DMS153 treated with DMSO at 0.1 percent for 48 hours (cell line): Measurements from ENCODE around the gene BRIP1.
"Not testable (repeated sequence)": the region's sequence is repeated elsewhere in the genome, so short reads cannot be mapped to it uniquely, and the experiment has no call there.

Source experiments
- DNase-seq: peaks from one replicate; lab custom pipeline; 2025; ENCODE audit not compliant: unreplicated experiment; lab: John Stamatoyannopoulos, UW

BRIP1 gene

DNA sequence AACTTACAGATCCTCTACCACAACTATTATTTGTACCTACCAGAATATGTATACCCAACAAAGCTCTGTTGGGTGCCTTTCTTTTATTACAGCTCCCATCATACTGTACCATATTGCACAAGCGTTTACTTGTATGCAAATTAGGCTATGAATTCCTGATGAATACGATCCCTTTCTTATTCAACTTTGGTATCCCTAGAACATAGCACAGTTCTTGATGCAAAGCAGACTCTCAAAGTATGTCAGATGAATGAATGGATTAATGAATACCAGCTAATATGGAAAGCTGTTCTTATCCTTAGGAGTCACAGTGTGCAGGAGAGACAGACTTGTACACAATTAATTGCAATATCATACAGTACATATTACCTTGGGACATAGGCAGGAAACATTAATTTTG lies 192.6 kb downstream of the BRIP1 start:
- no peak for DNase-seq

DNA sequence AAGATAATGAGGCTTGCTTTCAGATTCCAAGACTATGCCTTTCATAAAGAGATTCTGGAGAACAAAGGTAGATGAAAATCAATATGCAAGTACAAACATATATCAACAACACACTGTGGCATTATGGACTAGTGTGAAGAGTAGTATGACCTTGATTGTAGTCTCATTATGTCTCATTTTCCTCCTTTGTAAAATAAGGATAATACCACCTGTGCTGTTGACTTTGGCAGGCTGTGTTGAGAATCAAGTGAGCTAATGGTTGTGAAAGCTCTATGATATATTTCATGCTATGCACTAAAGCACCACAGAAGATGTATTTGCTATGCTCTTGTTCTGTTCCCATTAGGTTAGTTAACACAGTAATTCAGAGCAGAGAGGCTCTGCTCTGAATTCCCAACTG lies 193.8 kb downstream of the BRIP1 start:
- DNase-seq, result no peak

DNA sequence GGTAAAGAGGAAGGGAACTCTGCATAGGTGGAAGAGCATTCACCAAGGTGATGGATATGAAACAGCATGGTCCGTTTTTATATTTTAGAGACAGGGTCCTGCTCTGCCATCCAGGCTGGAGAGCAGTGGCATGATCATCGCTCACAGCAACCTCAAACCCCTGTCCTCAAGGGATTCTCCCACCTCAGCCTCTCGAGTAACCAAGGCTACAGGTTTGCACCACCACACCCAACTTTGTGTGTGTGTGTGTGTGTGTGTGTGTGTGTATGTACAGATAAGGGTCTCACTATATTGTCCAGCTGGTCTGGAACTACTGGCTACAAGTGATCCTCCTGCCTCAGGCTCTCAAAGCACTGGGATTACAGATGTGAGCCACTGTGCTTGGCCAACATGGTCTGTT lies 194.8 kb downstream of the BRIP1 start:
- no peak for DNase-seq

DNA sequence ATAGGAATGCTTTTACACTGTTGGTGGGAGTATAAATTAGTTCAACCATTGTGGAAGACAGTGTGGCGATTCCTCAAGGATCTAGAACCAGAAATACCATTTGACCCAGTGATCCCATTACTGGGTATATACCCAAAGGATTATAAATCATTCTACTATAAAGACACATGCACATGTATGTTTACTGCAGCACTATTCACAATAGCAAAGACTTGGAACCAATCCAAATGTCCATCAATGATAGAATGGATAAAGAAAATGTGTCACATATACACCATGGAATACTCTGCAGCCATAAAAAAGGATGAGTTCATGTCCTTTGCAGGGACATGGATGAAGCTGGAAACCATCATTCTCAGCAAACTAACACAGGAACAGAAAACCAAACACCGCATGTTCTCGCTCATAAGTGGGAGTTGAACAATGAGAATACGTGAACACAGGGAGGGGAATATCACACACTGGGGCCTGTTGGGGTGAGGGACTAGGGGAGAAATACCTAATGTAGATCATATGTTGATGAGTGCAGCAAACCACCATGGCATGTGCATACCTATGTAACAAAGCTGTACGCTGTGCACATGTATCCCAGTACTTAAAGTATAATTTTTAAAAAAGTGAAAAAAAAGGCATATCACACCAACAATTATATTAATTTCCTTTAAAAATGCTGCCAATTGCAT lies 196.8 kb downstream of the BRIP1 start:
- DNase-seq, result not testable (repeated sequence)

DNA sequence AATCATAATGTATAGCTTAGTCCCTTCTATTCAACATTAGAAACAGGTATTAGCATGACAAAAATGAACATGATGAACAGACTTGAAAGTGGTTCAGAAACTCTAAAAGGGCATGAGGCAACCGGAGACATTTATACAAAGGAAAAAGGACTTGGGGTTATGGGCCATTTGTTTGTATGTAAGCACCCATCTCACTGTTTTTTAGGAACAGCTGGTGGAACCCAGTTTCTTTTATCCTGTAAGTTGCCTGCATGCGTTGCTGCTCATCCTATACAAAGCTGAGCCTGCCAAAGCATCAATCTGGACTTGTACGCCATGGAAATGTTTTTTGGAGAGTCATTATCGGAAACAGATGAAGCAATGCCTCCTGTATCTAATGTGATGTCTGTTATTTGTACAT lies 200.0 kb downstream of the BRIP1 start:
- no peak for DNase-seq

DNA sequence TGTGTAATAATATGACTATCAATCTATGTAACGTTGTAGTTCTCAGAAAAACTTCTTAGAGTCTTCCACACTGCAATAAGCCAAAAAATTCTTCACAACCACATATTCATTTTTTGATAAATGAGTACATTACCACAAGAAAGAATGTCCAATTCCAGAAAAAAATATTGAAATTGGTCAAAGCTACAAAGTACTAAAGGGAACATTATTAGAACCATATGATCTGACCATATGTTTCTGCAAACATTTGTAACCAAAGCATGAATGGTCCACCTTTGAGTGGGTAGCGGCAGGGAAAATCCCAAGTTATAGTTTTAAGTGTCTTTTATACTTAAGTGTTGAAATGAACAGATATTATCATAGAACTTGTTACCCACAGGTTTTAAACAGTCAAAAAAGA lies 200.6 kb downstream of the BRIP1 start:
- DNase-seq, result no peak

DNA sequence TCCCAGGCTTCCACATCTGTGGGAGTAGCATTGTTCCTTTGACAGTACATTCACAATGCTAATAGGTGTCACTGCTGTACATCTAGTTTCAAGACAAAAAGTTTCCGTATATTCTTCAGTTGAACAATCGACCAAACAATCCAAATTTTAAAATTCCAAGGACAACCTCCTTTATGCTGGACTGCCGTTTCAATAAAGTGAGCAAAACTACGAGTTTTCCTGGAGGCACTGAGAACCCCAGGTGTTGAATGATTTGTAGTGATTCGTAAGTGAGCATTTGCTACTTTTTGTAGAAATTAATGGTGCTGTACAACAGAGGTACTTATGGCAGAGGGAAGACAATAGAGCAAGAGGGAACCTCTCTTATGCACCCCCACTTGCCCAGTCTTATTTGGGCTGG lies 201.1 kb downstream of the BRIP1 start:
- no peak for DNase-seq

DNA sequence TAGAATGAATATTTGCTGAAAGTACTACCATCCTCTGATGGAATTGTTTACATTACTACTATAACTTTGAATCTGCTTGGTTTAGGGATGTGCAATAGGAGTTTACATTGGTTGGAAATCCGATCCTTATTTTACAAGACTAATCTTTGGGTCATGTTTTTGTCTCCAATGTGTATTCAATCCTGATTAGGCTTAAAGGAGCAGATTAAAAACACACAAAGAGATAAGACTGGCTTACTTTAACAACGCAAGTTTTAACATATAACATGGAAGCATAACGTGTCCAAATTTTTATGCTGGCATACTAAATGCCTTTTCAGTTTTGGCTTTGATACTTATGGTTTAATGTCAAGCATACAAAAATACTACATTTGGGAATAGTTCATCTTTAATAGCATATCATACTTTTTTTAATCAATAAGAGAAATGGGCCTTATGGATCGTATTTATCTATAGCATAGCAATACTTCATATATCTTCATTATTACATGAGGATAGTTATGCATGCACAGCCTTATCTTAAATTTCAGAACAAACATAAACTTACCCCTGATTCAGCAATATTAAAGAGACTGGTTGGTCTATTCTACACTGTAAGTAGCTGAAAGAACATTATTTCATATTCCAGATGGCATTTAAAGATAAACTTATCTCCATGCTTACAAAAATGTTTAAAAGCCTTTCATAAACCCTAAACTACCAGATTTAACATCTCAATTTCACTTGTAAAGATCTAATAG lies 202.4 kb downstream of the BRIP1 start:
- no peak for DNase-seq

DNA sequence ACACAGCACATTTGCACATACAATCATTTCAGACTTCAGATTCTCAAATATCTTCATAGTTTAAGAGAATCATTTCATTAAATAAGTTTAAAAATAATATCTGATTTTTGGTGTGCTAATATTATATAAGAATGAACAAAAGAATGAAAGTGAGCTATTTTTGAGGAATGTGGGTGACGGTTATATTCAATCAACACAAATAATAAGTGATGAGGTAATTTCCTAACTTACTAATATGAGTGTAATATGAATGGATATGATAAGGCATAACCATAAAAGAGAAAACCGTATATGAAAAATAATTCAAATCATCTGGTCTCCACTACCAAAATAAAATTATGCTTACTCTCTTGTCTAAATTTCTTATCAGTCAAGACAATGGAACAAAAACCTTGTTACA lies 203.9 kb downstream of the BRIP1 start:
- DNase-seq, result no peak

DNA sequence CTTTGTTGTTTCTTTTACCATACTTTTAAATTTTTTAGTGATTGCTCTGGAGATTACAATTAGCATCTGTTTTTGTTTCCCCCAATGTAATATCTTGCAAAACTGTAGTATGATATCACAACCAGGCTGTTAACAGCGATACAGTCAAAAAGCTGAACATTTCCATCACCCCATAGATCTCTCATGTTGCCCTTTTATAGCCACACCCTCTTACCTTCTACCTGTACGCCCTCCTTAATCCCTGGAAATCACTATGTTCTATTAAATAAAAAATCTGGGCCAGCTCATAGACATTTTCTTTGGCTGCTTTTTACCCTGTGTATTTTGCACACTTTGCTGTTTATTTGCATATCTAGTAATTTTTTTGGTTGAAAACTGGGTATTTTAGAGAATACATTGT lies 205.1 kb downstream of the BRIP1 start:
- DNase-seq, result no peak

DNA sequence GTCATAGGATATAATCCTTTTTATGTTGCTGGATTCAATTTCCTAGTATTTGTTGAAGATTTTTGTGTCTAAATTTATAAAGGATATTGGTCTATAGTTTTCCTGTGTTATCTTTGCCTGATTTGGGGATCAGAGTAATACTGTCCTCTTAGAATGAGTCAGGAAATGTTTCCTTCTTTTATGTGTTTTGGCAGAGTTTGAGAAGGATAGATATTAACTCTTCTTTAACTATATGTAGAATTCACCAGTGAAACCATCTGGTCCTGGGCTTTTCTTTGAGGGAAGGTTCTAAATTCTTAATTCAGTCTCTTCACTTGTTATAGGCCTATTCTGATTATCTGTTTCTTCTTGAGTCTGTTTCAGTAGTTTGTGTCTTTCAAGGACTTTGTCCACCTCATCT lies 206.0 kb downstream of the BRIP1 start:
- no peak for DNase-seq

DNA sequence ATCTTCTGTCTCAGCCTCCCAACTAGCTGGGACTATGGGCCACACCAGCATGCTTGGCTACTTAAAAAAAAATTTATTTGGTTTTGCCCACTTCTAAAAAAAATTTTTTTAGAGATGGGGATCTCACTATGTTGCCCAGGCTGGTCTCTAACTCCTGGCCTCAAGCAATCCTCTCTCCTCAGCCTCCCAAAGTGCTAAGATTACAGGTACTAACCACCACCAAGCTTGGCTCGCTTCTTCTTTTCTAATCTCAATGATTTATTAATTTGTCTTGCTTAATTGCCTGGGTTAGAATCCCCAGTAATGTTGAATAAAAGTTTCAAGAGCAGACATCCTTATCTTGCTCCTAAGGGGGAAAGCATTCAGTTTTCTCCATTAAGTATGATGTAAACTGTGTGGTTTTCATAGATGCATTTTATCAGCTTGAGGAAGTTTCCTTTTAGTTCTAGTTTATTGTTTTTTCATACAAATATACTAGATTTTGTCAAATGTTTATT lies 206.6 kb downstream of the BRIP1 start:
- no peak for DNase-seq

DNA sequence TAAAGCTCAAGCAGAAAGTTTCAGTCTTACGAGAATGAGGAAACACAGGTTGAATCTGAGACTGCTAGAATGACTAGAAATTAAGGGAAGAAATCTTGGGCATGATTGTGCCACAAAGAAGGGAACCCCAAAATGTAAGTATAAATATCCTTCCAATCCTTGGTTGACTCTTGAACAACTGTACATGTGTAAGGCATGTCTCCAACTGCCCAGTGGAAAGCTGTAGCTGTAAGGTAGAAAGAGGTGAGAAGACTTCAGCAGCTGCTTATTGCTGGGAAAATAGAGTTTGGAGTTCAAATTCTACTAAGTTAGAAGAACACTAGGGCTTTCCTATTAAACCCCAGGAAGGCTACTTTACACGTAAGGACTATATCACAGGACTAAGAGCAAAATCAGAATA lies 212.6 kb downstream of the BRIP1 start:
- DNase-seq, result no peak

DNA sequence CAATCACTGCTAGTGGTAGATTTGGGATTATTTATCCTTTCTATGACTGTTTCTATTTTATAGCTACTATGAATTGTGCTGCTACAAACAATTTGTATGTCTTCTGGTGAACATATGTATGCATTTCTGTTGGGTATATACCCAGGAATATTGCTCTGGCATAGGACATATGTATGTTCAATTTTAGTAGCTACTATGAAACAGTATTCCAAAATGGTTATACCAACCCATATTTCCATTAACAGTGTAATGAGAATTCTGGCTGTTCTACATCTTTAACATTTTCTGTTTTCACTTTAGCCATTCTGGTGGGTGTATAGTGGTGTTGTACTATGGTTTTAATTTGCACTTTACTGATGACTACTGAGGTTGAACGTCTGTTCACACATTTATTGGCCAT lies 214.7 kb downstream of the BRIP1 start:
- DNase-seq, result no peak

DNA sequence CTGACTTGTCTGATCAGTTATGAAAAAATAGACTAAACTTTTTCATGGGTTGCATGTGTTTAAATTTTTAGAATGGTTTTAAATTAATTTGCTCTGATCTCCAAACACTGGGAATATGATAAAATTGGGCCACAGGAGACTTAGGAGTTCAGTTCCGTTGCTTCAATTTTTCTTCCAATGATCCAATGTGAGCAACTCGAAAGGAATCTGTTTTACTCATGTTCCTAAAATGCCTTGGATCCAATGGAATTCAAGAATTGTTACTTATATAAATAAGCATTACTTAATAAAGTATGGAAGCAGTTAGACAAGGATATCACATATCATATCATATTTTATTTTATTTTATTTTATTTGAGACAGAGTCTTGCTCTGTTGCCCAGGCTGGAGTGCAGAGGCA lies 216.3 kb downstream of the BRIP1 start:
- no peak for DNase-seq

DNA sequence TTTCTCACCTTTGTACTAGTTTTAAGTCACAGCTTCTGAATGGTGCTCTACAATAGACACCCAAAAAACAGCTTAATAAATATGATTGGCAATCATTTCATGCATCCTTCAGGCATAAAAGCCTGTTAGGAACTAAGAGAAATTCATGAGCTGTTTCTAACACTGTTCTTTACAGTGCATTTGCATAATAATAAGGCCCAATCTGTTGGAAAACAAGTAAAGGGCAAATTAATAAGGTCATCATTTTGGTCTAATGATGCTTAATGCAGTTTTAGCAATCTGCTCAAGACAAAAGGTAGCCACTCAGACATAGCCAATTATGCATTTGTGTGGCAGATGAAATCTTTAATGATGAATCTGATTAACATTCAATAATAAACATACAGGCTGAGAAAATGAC lies 216.8 kb downstream of the BRIP1 start:
- no peak for DNase-seq

DNA sequence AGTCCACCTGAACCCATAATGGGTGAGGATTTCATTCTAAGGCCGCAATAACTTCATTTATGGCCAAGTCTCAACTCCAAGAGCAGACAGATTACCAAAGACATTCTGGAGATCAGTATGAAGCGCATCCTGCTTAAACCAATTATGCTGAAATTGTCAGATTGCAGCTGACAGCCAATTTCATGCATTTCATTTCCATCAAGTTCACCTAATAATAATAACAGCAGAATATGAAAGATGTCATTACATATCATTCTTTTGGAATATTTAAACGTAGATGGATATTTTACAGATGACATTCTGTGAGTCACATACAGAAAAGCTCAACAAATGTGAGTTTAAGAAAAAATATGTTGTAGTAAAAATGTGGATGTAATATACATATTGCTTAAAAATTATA lies 217.4 kb downstream of the BRIP1 start:
- no peak for DNase-seq

DNA sequence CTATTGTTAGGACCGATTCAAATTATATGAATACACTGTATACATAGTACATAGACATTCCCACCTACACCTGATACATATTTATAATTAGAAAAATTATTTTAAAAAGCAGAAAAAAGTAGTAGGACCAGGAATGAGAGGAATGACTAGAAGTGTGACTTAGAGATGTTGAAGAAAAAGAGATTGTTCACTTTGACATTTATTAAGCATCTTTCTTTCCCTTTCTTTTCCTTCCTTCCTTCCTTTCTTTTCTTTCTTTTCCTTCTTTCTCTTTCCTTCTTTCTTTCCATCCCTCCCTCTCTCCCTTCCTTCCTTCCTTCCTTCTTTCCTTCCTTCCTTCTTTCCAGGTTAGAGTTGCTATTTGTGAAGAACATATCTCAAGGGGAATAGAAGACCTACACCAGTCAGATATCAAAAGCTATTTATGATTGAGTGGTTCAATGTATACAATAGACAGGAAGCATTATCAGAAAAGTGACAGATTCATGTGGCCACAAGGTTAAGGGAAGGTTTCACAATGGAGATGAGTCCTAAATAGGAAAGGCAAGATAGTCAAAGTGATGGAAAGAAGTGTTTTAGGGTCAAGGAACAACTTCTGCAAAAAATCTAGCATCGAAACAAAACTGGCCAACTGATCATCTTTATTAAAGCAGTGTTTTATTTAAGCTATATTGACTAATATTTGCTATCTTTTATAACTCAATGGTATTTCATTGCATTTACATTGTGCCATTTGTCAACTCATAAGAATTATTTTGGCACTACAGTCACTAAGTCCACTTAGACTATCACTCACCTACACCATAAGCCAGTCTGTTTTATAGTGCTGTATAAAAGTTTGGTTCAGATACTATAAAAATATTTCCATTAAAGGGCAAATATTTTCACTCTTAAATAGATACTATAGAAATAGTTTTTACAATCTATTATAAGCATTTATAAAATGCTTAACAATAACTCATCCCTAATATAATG lies 218.2 kb downstream of the BRIP1 start:
- DNase-seq, result no peak

DNA sequence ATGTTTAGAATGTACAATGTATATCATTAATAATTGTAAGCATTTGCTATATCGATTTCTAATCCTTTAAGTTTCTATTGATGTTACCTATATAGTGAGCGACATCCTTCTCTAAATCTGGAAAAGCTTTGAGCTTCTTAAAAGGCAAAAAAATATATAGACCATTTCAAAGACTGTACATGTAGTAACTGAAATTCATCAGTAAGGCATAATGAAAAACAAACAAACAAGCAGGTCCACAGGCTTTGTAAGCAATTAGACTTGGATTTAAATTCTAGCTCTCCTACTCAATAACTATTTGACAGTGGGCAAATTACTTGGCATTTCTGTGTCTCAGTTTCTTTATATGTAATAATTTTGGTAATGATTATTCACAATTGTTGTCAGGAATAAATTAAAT lies 220.6 kb downstream of the BRIP1 start:
- no peak for DNase-seq

DNA sequence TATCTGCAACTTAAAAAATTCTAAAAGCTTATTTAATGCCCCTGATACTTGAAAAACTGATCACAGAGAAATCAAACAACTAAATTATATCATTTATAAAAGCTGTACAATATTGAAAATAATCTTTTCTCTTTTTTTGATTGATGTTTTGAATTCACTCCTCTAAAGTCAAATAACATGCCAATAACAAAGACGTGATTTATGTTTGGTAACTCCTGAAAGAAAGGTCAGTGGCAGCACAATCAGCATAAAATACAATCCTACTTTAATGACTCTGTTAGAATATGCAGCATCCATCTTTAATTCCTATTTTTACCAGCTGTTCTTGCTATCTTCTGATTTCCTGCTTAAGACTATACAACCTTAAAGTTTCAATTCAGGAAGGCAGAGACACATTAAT lies 221.6 kb downstream of the BRIP1 start:
- DNase-seq, result no peak

DNA sequence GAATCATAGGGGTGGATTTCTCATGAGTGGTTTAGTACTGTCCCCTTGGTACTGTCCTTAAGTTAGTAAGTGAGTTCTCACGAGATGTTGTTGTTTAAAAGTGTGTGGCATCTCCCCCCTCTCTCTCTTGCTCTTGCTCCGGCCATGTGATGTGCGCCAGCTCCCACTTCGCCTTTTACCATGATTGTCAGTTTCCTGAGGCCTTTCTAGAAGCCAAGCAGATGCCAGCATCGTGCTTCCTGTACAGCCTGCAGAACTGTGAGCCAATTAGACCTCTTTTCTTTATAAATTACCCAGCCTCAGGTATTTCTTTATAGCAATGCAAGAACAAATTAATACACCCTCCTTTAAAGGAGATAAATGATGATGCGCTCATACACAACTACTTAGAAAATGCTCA lies 222.2 kb downstream of the BRIP1 start:
- DNase-seq, result no peak

DNA sequence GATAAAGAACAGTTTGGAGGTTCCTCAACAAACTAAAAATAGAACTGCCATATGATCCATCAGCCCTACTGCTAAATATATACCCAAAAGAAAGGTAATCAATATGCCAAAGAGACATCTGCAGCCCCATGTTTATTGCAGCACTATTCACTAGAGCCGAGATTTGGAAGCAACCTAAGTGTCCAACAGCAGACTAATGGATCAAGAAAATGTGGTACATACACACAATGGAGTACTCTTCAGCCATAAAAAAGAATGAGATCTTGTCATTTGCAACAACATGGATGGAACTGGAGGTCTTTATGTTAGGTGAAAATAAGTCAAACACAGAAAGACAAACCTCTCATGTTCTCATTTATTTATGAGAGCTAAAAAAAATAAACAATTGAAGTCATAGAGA lies 223.5 kb downstream of the BRIP1 start:
- no peak for DNase-seq
